Measurements from ENCODE around the gene PAK6.

DNA sequence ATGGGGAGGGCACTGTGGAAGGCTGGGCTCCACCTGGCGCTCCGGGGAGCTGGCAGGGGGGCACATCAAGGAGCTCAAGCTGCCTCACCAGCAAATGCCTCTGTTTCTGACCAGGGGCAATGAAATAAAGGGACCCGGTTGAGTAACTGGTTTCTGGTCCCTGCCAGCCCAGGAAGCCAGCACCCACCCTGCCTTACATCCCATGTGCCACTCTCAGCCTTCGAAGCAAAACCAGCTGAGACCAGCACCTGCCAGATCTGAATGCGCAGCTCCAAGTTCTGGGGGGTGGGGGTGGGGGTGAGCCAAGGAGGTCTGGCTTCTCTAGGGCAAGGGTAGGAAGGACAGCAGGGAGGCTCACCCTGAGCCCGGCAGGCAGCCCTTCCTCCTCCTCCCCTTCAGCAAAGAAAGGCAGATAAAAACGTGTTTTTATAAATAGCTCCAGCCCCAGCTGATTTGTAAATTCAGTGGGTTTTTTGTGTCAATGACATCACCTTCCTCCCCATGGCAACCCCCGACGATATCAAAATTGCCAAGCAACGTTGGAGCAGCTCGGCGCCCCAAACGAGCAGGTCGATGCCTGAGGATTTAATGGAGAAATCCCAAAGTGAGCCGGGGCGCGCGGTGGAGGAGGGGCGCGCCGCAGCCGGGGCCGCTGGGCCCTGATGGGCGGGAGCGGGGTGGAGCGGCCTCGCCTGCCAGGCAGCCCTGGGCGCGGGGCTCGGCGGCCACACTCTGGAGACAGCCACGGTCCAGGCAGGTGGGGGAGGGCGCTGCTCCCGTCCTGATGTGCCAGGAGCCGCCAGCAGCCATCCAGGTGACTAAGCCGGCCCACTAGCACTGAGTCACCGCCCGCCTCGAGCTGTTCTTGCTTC, at the start of gene PAK6:
- TF ChIP-seq, protein P1, sequence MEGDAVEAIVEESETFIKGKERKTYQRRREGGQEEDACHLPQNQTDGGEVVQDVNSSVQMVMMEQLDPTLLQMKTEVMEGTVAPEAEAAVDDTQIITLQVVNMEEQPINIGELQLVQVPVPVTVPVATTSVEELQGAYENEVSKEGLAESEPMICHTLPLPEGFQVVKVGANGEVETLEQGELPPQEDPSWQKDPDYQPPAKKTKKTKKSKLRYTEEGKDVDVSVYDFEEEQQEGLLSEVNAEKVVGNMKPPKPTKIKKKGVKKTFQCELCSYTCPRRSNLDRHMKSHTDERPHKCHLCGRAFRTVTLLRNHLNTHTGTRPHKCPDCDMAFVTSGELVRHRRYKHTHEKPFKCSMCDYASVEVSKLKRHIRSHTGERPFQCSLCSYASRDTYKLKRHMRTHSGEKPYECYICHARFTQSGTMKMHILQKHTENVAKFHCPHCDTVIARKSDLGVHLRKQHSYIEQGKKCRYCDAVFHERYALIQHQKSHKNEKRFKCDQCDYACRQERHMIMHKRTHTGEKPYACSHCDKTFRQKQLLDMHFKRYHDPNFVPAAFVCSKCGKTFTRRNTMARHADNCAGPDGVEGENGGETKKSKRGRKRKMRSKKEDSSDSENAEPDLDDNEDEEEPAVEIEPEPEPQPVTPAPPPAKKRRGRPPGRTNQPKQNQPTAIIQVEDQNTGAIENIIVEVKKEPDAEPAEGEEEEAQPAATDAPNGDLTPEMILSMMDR (IDR thresholded peaks at IDR 0.05), result no peak
- TF ChIP-seq, protein P2, sequence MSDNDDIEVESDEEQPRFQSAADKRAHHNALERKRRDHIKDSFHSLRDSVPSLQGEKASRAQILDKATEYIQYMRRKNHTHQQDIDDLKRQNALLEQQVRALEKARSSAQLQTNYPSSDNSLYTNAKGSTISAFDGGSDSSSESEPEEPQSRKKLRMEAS (IDR thresholded peaks at IDR 0.05), result no peak; the same call in 1 of the 2 replicates
- TF ChIP-seq JUN (IDR thresholded peaks at IDR 0.05) (no peak), MAFK (IDR thresholded peaks at IDR 0.05; ENCODE audit: partially characterized antibody) (no peak), CBX8 (IDR thresholded peaks at IDR 0.05) (no peak), RARB (CRISPR knock-in tag; IDR thresholded peaks at IDR 0.05) (no peak), BHLHE40 (IDR thresholded peaks at IDR 0.05; ENCODE audit: low read depth, low read length) (no peak), RFX5 (IDR thresholded peaks at IDR 0.05) (no peak), POLR2A (IDR thresholded peaks at IDR 0.05; ENCODE audit: low read length) (no peak)
- TF ChIP-seq, protein P3, sequence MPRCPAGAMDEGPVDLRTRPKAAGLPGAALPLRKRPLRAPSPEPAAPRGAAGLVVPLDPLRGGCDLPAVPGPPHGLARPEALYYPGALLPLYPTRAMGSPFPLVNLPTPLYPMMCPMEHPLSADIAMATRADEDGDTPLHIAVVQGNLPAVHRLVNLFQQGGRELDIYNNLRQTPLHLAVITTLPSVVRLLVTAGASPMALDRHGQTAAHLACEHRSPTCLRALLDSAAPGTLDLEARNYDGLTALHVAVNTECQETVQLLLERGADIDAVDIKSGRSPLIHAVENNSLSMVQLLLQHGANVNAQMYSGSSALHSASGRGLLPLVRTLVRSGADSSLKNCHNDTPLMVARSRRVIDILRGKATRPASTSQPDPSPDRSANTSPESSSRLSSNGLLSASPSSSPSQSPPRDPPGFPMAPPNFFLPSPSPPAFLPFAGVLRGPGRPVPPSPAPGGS (IDR thresholded peaks at IDR 0.05), result no peak
